Bronchial epithelial cell (primary cell): ENCODE data around the gene IGSF9. TPM values are rescaled to one million over a fixed set of nuclear protein-coding genes. Genes with fewer than 3 reads are reported as not detected.

Experiments
- DNase-seq: peaks from one replicate; pipeline ENCODE4 v3.0.0-alpha.2; 2010; ENCODE audit warnings: low read depth
- FAIRE-seq: peaks from 2 replicates; lab custom pipeline; 2011; peaks lifted over from hg19 to GRCh38; lab: Jason Lieb, UNC
- H3K27me3 ChIP-seq: 2 replicates; pipeline ENCODE4 v1.5.1; 2011; ENCODE audit warnings: low read length; ENCODE audit not compliant: control insufficient read depth, insufficient read depth
- H3K36me3 ChIP-seq: 2 replicates; pipeline ENCODE4 v1.5.1; 2011; ENCODE audit warnings: low read length; ENCODE audit not compliant: control insufficient read depth, insufficient read depth
- H3K4me3 ChIP-seq: 2 replicates; pipeline ENCODE4 v1.5.1; 2011; ENCODE audit warnings: mild to moderate bottlenecking, low read depth, low read length, control low read depth
- total RNA-seq: library from RNA; depleted of rRNA; stranded (reverse); fragments of >200 nt; gene quantifications from 2 replicates; pipeline ENCODE4 v1.2.1, GENCODE V29; 2014
- TF ChIP-seq, protein P1 (sequence below): IDR thresholded peaks from 2 replicates; pipeline ENCODE4 v1.5.1; 2011; ENCODE audit warnings: mild to moderate bottlenecking, moderate library complexity, low read length, control low read depth, inconsistent platforms; ENCODE audit not compliant: insufficient read depth, severe bottlenecking

The IGSF9 gene, protein sequence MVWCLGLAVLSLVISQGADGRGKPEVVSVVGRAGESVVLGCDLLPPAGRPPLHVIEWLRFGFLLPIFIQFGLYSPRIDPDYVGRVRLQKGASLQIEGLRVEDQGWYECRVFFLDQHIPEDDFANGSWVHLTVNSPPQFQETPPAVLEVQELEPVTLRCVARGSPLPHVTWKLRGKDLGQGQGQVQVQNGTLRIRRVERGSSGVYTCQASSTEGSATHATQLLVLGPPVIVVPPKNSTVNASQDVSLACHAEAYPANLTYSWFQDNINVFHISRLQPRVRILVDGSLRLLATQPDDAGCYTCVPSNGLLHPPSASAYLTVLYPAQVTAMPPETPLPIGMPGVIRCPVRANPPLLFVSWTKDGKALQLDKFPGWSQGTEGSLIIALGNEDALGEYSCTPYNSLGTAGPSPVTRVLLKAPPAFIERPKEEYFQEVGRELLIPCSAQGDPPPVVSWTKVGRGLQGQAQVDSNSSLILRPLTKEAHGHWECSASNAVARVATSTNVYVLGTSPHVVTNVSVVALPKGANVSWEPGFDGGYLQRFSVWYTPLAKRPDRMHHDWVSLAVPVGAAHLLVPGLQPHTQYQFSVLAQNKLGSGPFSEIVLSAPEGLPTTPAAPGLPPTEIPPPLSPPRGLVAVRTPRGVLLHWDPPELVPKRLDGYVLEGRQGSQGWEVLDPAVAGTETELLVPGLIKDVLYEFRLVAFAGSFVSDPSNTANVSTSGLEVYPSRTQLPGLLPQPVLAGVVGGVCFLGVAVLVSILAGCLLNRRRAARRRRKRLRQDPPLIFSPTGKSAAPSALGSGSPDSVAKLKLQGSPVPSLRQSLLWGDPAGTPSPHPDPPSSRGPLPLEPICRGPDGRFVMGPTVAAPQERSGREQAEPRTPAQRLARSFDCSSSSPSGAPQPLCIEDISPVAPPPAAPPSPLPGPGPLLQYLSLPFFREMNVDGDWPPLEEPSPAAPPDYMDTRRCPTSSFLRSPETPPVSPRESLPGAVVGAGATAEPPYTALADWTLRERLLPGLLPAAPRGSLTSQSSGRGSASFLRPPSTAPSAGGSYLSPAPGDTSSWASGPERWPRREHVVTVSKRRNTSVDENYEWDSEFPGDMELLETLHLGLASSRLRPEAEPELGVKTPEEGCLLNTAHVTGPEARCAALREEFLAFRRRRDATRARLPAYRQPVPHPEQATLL
- 6.3 and 16.8 TPM in 2 replicates for total RNA-seq

DNA sequence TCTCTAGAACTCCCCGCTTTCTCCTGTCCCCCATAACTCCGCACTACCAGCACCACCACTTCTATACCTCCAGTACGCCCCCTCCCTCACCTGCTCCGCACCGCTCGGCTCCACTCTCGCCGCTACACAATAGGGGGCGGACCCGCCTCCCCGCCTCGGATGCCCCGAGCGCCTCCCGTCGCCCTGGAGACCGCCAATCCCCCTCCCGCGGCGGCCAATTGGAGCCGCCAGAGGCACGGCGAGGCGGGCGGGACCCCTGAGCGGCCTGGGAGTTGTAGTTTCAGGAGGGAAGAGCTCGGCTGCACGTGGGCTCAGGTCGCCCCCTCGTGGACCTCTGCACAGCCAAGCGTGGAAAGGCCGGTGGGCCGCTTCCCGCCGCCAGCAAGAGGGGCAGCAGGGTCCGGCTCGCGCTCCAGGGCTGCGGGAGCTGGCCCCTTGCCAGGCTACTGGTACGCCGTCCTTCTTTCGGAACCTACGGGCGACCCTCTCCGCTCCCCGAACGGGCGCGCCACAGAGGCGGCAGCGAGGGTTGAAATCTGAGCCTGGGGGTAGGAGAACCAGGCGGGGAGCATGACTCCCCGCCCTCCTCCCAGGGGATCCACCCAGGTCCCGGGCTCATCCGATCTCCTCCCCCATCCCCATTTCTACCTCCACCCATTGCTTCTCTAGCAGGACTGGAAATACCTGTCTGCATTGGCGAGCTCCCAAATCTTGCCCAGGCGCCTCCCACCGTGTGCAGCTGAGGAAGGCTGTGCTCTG is at the start of gene IGSF9:
IGSF9 (minus strand) TSS at position 131 of the 759 bp plus-strand sequence. CDS start 2,159 bp downstream, outside the sequence.
- TF ChIP-seq, protein P1, sequence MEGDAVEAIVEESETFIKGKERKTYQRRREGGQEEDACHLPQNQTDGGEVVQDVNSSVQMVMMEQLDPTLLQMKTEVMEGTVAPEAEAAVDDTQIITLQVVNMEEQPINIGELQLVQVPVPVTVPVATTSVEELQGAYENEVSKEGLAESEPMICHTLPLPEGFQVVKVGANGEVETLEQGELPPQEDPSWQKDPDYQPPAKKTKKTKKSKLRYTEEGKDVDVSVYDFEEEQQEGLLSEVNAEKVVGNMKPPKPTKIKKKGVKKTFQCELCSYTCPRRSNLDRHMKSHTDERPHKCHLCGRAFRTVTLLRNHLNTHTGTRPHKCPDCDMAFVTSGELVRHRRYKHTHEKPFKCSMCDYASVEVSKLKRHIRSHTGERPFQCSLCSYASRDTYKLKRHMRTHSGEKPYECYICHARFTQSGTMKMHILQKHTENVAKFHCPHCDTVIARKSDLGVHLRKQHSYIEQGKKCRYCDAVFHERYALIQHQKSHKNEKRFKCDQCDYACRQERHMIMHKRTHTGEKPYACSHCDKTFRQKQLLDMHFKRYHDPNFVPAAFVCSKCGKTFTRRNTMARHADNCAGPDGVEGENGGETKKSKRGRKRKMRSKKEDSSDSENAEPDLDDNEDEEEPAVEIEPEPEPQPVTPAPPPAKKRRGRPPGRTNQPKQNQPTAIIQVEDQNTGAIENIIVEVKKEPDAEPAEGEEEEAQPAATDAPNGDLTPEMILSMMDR = peak; percentile 73
- DNase-seq (peak; percentile 95), FAIRE-seq (no peak)
- H3K4me3 ChIP-seq = peak within 1 kb of the TSS; percentile 62
- H3K36me3 ChIP-seq = peaks cover 3% of the 10 kb centered on the region
- H3K27me3 ChIP-seq = no peaks in the 10 kb centered on the region

DNA sequence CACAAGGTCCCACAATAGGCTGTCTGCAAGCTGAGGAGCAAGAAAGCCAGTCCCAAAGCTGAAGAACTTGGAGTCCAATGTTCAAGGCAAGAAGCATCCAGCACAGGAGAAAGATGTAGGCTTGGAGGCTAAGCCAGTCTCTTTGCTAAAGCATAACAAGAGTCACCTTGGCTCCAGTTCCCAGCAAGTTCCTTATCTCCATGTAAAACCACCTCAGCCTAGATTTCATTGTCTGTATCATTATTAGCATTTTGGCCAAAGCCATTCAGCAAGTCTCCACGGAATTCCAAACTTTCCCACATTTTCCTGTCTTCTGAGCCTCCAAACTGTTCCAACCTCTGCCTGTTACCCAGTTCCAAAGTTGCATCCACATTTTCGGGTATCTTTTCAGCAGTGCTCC is 49.5 kb upstream of the IGSF9 start:
- TF ChIP-seq, protein P1 = no peak
- no peak for FAIRE-seq
- no peaks in the 10 kb centered on the region for H3K27me3 ChIP-seq
- DNase-seq = no peak
- H3K36me3 ChIP-seq = no peaks in the 10 kb centered on the region
- no peak overlapping the region for H3K4me3 ChIP-seq

DNA sequence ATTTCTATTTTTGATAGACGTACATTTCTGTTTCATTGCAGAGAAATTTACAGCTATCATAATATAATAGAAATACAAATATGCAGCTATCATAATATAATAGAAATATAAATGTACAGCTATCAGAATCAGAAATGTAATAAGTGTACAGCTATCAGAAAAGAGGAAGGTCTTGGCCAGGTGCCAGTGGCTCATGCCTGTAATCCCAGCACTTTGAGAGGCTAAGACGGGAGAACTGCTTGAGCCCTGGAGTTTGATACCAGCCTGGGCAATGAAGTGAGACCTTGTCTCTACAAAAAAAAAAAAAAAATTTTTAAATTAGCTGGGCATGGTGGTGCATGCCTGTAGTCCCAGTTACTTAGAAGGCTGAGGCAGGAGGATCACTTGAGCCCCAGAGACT is 48.5 kb upstream of the IGSF9 start:
- no peak for FAIRE-seq
- TF ChIP-seq, protein P1 = no peak
- Histone ChIP-seq H3K4me3 (no peak overlapping the region), H3K36me3 (no peaks in the 10 kb centered on the region), H3K27me3 (no peaks in the 10 kb centered on the region)
- no peak for DNase-seq

DNA sequence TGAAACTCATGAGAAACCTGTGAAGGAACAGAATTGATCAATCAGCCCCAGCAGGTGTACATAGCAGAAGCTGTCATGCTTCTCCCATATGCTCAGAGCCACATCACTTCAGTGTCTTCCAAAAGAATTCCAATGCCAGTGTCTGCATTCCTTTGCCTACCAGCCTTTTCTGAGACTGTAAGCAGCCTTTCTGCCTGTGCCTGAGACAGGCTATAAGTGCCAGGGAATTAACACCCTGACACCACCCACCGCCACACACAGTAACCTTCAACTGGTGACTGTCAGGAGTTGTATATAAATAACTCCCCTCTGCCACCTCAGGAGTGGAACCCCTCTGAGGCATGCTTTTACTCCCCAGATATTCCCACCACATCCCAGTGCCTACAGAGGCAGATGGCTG is 46.7 kb upstream of the IGSF9 start:
- Histone ChIP-seq H3K36me3 (no peaks in the 10 kb centered on the region), H3K27me3 (no peaks in the 10 kb centered on the region), H3K4me3 (no peak overlapping the region)
- TF ChIP-seq, protein P1 = no peak
- DNase-seq (no peak), FAIRE-seq (no peak)

DNA sequence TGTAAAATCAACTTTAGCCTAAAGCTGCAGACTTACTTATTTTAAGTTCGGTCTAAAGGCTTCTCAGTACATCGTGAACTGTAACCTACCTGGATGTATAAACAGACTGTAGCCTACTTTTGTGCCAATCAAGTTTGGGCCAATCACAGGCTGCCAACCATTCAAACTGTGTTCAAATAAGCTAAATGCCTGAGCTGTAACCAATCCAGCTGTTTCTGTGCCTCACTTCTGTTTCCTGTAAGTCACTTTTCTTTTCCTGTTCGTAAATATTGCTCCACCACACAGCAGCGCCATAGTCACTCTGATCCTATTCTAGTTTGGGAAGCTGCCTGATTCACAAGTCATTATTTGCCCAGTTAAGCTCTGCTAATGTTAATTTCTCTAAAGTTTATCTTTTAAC is 46.1 kb upstream of the IGSF9 start:
- Histone ChIP-seq H3K36me3 (no peaks in the 10 kb centered on the region), H3K27me3 (no peaks in the 10 kb centered on the region), H3K4me3 (no peak overlapping the region)
- TF ChIP-seq, protein P1 = no peak
- FAIRE-seq (no peak), DNase-seq (peak; percentile 84)
